Caco-2 (cell line): Measurements from ENCODE around the gene SEMA4G. TPM values are rescaled to one million over a fixed set of nuclear protein-coding genes. Genes with fewer than 3 reads are reported as not detected.

Experiments used
- BruUV-seq: library from RNA; stranded (reverse); fragments of 400-500 nt; replicated peaks from 2 replicates; lab custom pipeline; 2021; lab: Mats Ljungman, UMichigan
- CTCF ChIA-PET: fragments of 300-600 bp; sonication (Branson Sonifier 250); formaldehyde crosslinking; loops from one replicate; lab custom pipeline; 2022; ENCODE audit warnings: antibody characterized with exemption; lab: Charles Lee
- POLR2A ChIA-PET: fragments of 300-600 bp; sonication (Branson Sonifier 250); formaldehyde crosslinking; loops from one replicate; lab custom pipeline; 2022; ENCODE audit warnings: antibody characterized with exemption; lab: Charles Lee
- DNase-seq, 2 experiments: peaks; one replicate each; pipeline versions ENCODE4 v3.0.0 to v3.0.0-alpha.2; 2020 to 2022
- H3K27me3 ChIP-seq: replicated peaks from 2 replicates; pipeline ENCODE4 v1.6.0; 2011; ENCODE audit warnings: low read length; ENCODE audit not compliant: control insufficient read depth, insufficient read depth
- H3K36me3 ChIP-seq: 2 replicates; pipeline ENCODE4 v1.5.1; 2011; ENCODE audit warnings: low read length; ENCODE audit not compliant: control insufficient read depth, insufficient read depth
- H3K4me1 ChIP-seq: fragments of 250-450 bp; sonication (Bioruptor Pico); 2 replicates; pipeline ENCODE4 v1.5.1; 2020; ENCODE audit warnings: mild to moderate bottlenecking
- H3K4me3 ChIP-seq: 2 replicates; pipeline ENCODE4 v1.5.1; 2011; ENCODE audit warnings: low read depth, mild to moderate bottlenecking, control low read depth, low read length
- H3K9me3 ChIP-seq: fragments of 250-450 bp; sonication (Bioruptor Pico); 2 replicates; pipeline ENCODE4 v1.5.1; 2020; ENCODE audit warnings: mild to moderate bottlenecking, moderate library complexity
- H3K27ac Mint-ChIP-seq: one replicate; pipeline ENCODE4 v1.8.0; 2022; ENCODE audit warnings: mixed read lengths; ENCODE audit not compliant: unreplicated experiment
- H3K27me3 Mint-ChIP-seq: one replicate; pipeline ENCODE4 v1.8.0; 2022; ENCODE audit warnings: mixed read lengths; ENCODE audit not compliant: insufficient read depth, unreplicated experiment
- H3K36me3 Mint-ChIP-seq: one replicate; pipeline ENCODE4 v1.8.0; 2022; ENCODE audit warnings: mild to moderate bottlenecking, mixed read lengths; ENCODE audit not compliant: insufficient read depth, unreplicated experiment
- H3K4me1 Mint-ChIP-seq: one replicate; pipeline ENCODE4 v1.8.0; 2022; ENCODE audit warnings: low read depth, mixed read lengths; ENCODE audit not compliant: unreplicated experiment
- H3K4me3 Mint-ChIP-seq: one replicate; pipeline ENCODE4 v1.8.0; 2022; ENCODE audit warnings: mild to moderate bottlenecking, moderate library complexity, mixed read lengths; ENCODE audit not compliant: unreplicated experiment
- H3K9me3 Mint-ChIP-seq: one replicate; pipeline ENCODE4 v1.8.0; 2022; ENCODE audit warnings: mixed read lengths; ENCODE audit not compliant: unreplicated experiment
- intact Hi-C: fragments of 100-400 bp; cut with micrococcal nuclease; formaldehyde crosslinking; loops from one replicate; pipeline ENCODE4 v1.10.0; 2022; ENCODE audit not compliant: unreplicated experiment
- total RNA-seq: library from RNA; stranded (reverse); gene quantifications from 2 replicates; pipeline ENCODE4 v1.2.3, GENCODE V29; 2022
- TF ChIP-seq, protein P1 (sequence below), 2 experiments: fragments of 200-600 bp in 1 of 2; IDR thresholded peaks; 1 replicate in 1 of 2; 2 replicates in 1 of 2; pipeline versions ENCODE4 v1.5.1 to v1.8.0; 2011 to 2022; ENCODE audit warnings: antibody characterized with exemption in 1 of 2, control low read depth in 1 of 2, inconsistent platforms in 1 of 2, low read depth in 1 of 2, low read length in 1 of 2, mild to moderate bottlenecking in 1 of 2, moderate library complexity in 1 of 2; ENCODE audit not compliant: insufficient read depth in 1 of 2, severe bottlenecking in 1 of 2, unreplicated experiment in 1 of 2

Gene SEMA4G
- total RNA-seq, 1 experiment from 2014 or later = 81.2 TPM

DNA sequence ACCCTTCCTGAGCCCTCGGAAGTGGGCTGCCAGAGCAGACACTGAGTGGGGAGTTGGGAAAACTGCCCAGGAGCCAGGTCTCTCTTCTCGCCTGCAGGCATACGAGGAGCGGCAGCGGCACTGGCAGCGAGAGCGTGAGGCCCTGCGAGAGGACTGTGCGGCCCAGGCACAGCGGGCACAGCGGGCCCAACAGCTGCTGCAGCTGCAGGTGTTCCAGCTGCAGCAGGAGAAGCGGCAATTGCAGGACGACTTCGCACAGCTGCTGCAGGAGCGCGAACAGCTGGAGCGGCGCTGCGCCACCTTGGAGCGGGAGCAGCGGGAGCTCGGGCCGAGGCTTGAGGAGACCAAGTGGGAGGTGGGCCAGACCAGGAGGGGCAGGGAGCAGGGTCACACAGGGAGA, 36.1 kb downstream of the SEMA4G start:
- no peak overlapping the region for H3K27ac Mint-ChIP-seq
- peaks cover 18% of the 10 kb centered on the region for H3K36me3 Mint-ChIP-seq
- no peak overlapping the region for H3K4me3 Mint-ChIP-seq
- TF ChIP-seq, protein P1, sequence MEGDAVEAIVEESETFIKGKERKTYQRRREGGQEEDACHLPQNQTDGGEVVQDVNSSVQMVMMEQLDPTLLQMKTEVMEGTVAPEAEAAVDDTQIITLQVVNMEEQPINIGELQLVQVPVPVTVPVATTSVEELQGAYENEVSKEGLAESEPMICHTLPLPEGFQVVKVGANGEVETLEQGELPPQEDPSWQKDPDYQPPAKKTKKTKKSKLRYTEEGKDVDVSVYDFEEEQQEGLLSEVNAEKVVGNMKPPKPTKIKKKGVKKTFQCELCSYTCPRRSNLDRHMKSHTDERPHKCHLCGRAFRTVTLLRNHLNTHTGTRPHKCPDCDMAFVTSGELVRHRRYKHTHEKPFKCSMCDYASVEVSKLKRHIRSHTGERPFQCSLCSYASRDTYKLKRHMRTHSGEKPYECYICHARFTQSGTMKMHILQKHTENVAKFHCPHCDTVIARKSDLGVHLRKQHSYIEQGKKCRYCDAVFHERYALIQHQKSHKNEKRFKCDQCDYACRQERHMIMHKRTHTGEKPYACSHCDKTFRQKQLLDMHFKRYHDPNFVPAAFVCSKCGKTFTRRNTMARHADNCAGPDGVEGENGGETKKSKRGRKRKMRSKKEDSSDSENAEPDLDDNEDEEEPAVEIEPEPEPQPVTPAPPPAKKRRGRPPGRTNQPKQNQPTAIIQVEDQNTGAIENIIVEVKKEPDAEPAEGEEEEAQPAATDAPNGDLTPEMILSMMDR (IDR thresholded peaks at IDR 0.05; ENCODE audit: insufficient read depth in 1 of 2, low read depth in 1 of 2, low read length in 1 of 2, severe bottlenecking in 1 of 2, unreplicated experiment in 1 of 2) = no peak
- H3K9me3 Mint-ChIP-seq = no peaks in the 10 kb centered on the region
- Histone ChIP-seq H3K4me3 (no peak overlapping the region), H3K27me3 (no peaks in the 10 kb centered on the region), H3K9me3 (no peaks in the 10 kb centered on the region), H3K4me1 (peaks cover 6% of the 10 kb centered on the region; the same call in 1 of the 2 replicates), H3K36me3 (peaks cover 2% of the 10 kb centered on the region)
- H3K27me3 Mint-ChIP-seq = no peaks in the 10 kb centered on the region
- ChIA-PET CTCF (no interaction called here), POLR2A (no interaction called here)
- BruUV-seq = no TSS peak
- intact Hi-C loops = no loop called here
- H3K4me1 Mint-ChIP-seq = peaks cover 8% of the 10 kb centered on the region
- no peak for DNase-seq

DNA sequence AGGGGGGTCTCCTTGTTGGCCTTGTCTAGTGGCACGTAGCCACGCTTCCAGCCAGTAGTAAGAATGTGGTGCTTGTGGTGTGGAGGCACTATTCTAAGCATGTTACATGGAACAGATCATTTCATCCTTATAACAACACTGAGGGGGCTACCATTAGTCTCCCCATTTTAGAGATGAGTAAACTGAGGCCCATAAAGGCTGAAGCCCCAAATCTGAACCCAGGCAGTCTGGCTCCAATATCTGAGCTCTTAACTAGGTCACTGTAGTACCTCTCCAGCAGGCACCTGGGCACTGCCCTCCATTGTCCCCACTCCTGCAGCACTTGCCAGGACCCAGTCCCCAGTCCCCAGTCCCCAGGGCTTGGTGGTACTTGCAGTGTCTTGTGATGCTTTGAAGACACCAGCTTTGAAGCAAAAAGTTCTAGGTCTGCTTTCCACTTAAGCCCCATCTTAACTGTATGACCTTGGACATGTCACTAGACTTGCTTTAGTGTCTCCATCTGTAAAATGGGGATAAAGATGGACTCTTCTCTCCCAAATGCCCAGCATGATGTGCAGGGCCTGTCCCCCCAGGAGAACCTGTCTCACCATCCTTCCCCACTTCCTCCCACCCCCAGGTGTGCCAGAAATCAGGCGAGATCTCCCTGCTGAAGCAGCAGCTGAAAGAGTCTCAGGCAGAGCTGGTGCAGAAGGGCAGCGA, 36.7 kb downstream of the SEMA4G start:
- TF ChIP-seq, protein P1 (IDR thresholded peaks at IDR 0.05; ENCODE audit: insufficient read depth in 1 of 2, low read depth in 1 of 2, low read length in 1 of 2, severe bottlenecking in 1 of 2, unreplicated experiment in 1 of 2) = no peak
- Mint-ChIP-seq H3K27me3 (no peaks in the 10 kb centered on the region), H3K4me3 (no peak overlapping the region), H3K4me1 (peaks cover 4% of the 10 kb centered on the region), H3K36me3 (peaks cover 14% of the 10 kb centered on the region), H3K9me3 (no peaks in the 10 kb centered on the region), H3K27ac (no peak overlapping the region)
- intact Hi-C loops = no loop called here
- no peaks in the 10 kb centered on the region for H3K9me3 ChIP-seq
- H3K4me3 ChIP-seq = no peak overlapping the region
- ChIA-PET CTCF (interaction anchor here (0.8 kb wide), 1 partner anchor 9 kb away, joined by 3 read pairs; no protein-coding TSS in a partner anchor), POLR2A (interaction anchor here (0.6 kb wide), 1 partner anchor 24 kb away, joined by 5 read pairs; no protein-coding TSS in a partner anchor)
- H3K4me1 ChIP-seq = peaks cover under 1% of the 10 kb centered on the region; the same call in 1 of the 2 replicates
- H3K27me3 ChIP-seq = no peaks in the 10 kb centered on the region
- no TSS peak for BruUV-seq
- H3K36me3 ChIP-seq = peaks cover 2% of the 10 kb centered on the region
- DNase-seq = no peak

DNA sequence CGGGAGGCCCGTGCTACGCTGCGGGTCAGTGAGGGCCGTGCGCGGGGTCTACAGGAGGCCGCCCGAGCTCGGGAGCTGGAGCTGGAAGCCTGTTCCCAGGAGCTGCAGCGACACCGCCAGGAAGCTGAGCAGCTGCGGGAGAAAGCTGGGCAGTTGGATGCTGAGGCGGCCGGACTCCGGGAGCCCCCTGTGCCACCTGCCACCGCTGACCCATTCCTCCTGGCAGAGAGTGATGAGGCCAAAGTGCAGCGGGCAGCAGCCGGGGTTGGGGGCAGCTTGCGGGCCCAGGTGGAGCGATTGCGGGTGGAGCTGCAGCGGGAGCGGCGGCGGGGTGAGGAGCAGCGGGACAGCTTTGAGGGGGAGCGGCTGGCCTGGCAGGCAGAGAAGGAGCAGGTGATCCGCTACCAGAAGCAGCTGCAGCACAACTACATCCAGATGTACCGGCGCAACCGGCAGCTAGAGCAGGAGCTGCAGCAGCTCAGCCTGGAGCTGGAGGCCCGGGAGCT, 37.3 kb downstream of the SEMA4G start:
- Histone ChIP-seq H3K4me3 (no peak overlapping the region), H3K36me3 (peaks cover 2% of the 10 kb centered on the region), H3K4me1 (no peaks in the 10 kb centered on the region), H3K27me3 (no peaks in the 10 kb centered on the region), H3K9me3 (no peaks in the 10 kb centered on the region)
- POLR2A ChIA-PET = interaction anchor here (0.6 kb wide), 1 partner anchor 24 kb away, joined by 5 read pairs; no protein-coding TSS in a partner anchor
- Mint-ChIP-seq H3K27ac (no peak overlapping the region), H3K36me3 (peaks cover 11% of the 10 kb centered on the region), H3K4me1 (no peaks in the 10 kb centered on the region), H3K9me3 (no peaks in the 10 kb centered on the region), H3K27me3 (no peaks in the 10 kb centered on the region), H3K4me3 (no peak overlapping the region)
- TF ChIP-seq, protein P1 (IDR thresholded peaks at IDR 0.05; ENCODE audit: insufficient read depth in 1 of 2, low read depth in 1 of 2, low read length in 1 of 2, severe bottlenecking in 1 of 2, unreplicated experiment in 1 of 2) = no peak
- DNase-seq = no peak
- intact Hi-C loops = no loop called here
- TSS peak; percentile 15 for BruUV-seq
- CTCF ChIA-PET = interaction anchor here (0.8 kb wide), 1 partner anchor 9 kb away, joined by 3 read pairs; no protein-coding TSS in a partner anchor
